OCI-LY3 (cell line): ENCODE data around the gene APOL1.

Source experiments
- H2AFZ ChIP-seq: fragments of 200-600, 300-600 bp; shearing (Covaris generic); 2 replicates; pipeline ENCODE4 v1.6.0; 2014; ENCODE audit warnings: antibody characterized with exemption, low read depth, low read length
- H3K27ac ChIP-seq: fragments of 200-600, 300-600 bp; sonication (generic); 2 replicates; pipeline ENCODE4 v1.5.1; 2014; ENCODE audit warnings: mild to moderate bottlenecking, low read length, moderate library complexity, mixed read lengths
- H3K27me3 ChIP-seq: fragments of 200-600, 300-600 bp; sonication (generic); 2 replicates; pipeline ENCODE4 v1.6.1; 2014; ENCODE audit warnings: low read depth, low read length, mixed read lengths
- H3K36me3 ChIP-seq: fragments of 200-600, 300-600 bp; sonication (generic); replicated peaks from 2 replicates; pipeline ENCODE3; 2014; ENCODE audit warnings: low read depth, low read length, mixed read lengths
- H3K4me1 ChIP-seq: fragments of 300-600, 200-600 bp; sonication (generic); 2 replicates; pipeline ENCODE4 v1.6.1; 2014; ENCODE audit warnings: low read length, mixed read lengths
- H3K4me2 ChIP-seq: fragments of 200-600, 300-600 bp; sonication (generic); 2 replicates; pipeline ENCODE4 v1.6.1; 2014; ENCODE audit warnings: low read length, mixed read lengths
- H3K4me3 ChIP-seq: fragments of 300-600, 200-600 bp; sonication (generic); 2 replicates; pipeline ENCODE4 v1.5.1; 2014; ENCODE audit warnings: antibody characterized with exemption, mild to moderate bottlenecking, low read length, moderate library complexity
- H3K79me2 ChIP-seq: fragments of 300-600, 200-600 bp; shearing (Covaris generic); 2 replicates; pipeline ENCODE4 v1.6.1; 2014; ENCODE audit warnings: mild to moderate bottlenecking, low read length, mixed read lengths
- H3K9ac ChIP-seq: fragments of 300-600, 200-600 bp; shearing (Covaris generic); 2 replicates; pipeline ENCODE4 v1.6.0; 2014; ENCODE audit warnings: mild to moderate bottlenecking, low read length, moderate library complexity
- H3K9me3 ChIP-seq: fragments of 200-600, 300-600 bp; shearing (Covaris generic); 2 replicates; pipeline ENCODE4 v1.6.1; 2014; ENCODE audit warnings: low read length, mixed read lengths; ENCODE audit not compliant: insufficient read depth
- H4K20me1 ChIP-seq: fragments of 200-600, 300-600 bp; sonication (generic); 2 replicates; pipeline ENCODE4 v1.6.1; 2016; ENCODE audit warnings: low read length, mixed read lengths; ENCODE audit not compliant: insufficient read depth
- EZH2phosphoT487 ChIP-seq: fragments of 200-600 bp; shearing (Covaris generic); IDR thresholded peaks from 2 replicates; pipeline ENCODE4 v1.6.1; 2018; ENCODE audit warnings: antibody characterized with exemption, mixed run types, low read depth
- TF ChIP-seq, protein P1 (sequence below): fragments of 200-600, 300-600 bp; sonication (generic); IDR thresholded peaks from 2 replicates; pipeline ENCODE4 v1.5.1; 2014; ENCODE audit warnings: antibody characterized with exemption, low read length, low read depth

The APOL1 gene

DNA sequence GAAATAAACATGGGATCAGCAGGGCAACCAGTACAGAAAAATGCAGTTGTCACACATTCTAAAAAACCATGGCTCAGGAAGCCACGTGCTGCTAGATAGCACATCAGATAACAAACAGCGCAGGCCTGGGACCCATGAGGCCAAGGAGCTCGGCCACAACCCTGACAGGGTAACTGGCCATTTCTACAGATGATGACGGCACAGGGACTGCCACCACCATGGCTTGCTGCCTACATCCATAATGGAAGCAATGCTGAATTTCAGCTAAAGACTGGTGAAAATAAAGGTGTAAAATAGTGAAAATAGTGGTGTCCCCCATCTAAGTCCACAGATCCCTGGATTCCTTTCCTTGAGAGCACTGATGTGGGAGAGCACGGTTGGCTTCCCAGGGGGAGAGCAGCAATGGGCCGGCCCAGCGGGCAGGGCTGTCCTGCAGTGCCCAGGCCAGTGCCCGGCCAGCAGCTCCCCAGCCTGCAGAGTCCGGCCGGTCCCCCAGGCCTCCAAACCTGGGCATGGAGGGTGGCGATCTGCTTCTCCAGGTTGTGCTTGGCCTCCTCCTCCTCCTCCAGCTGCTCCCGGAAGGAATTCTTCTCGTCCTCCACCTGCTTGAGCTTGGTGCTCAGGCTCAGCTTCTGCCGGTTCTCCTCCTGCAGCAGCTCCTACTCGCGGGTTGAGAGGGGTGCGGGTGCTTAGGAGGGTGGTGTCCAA is 40.0 kb downstream of the APOL1 start:
- Histone ChIP-seq H3K27me3 (no peaks in the 10 kb centered on the region), H2AFZ (no peak overlapping the region), H3K4me3 (no peak overlapping the region), H3K9me3 (no peaks in the 10 kb centered on the region), H3K4me2 (no peak overlapping the region), H4K20me1 (no peaks in the 10 kb centered on the region; the same call in 1 of the 2 replicates), H3K27ac (no peak overlapping the region), H3K79me2 (no peaks in the 10 kb centered on the region; the same call in 1 of the 2 replicates), H3K4me1 (no peaks in the 10 kb centered on the region), H3K36me3 (peaks cover 82% of the 10 kb centered on the region), H3K9ac (no peak overlapping the region)
- TF ChIP-seq, protein P1, sequence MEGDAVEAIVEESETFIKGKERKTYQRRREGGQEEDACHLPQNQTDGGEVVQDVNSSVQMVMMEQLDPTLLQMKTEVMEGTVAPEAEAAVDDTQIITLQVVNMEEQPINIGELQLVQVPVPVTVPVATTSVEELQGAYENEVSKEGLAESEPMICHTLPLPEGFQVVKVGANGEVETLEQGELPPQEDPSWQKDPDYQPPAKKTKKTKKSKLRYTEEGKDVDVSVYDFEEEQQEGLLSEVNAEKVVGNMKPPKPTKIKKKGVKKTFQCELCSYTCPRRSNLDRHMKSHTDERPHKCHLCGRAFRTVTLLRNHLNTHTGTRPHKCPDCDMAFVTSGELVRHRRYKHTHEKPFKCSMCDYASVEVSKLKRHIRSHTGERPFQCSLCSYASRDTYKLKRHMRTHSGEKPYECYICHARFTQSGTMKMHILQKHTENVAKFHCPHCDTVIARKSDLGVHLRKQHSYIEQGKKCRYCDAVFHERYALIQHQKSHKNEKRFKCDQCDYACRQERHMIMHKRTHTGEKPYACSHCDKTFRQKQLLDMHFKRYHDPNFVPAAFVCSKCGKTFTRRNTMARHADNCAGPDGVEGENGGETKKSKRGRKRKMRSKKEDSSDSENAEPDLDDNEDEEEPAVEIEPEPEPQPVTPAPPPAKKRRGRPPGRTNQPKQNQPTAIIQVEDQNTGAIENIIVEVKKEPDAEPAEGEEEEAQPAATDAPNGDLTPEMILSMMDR, result no peak
- no peak for TF ChIP-seq EZH2phosphoT487

DNA sequence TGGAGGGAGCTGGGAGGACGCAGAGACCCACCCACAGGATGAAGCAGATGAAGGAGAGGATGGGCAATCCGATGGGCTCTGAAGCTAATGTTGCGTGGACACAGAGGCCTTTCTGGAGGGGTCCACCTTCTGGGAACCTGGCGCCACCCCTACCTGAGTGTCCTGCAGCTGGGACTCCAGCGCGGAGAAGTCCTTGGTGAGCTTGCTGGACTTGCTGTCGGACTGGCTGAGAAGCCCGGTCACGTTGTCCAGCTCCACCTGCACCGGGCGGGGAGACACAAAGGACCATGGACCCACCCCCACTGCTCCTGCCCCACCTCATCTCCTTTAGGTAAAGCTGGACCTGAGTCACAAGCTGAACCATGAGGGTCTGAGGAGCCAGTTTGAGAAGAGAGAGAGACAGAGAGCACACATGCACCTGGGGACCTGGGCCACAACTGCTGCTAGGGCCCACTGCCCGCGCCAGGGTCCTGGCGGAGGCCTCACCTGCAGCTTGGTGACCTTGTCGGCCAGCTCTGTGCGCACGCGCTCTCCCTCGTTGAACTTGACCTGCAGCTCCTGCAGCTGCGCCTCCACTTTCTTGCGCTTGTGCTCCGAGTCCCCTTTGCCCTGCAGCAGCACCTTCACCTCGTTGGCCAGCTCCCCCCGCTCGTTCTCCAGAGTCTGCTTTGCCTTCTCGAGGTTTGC is 40.8 kb downstream of the APOL1 start:
- Histone ChIP-seq H4K20me1 (no peaks in the 10 kb centered on the region; the same call in 1 of the 2 replicates), H3K27ac (no peak overlapping the region), H3K4me2 (no peak overlapping the region), H3K36me3 (peaks cover 82% of the 10 kb centered on the region), H3K4me1 (no peaks in the 10 kb centered on the region), H3K9ac (no peak overlapping the region), H3K4me3 (no peak overlapping the region), H2AFZ (no peak overlapping the region), H3K27me3 (no peaks in the 10 kb centered on the region), H3K9me3 (no peaks in the 10 kb centered on the region), H3K79me2 (no peaks in the 10 kb centered on the region; the same call in 1 of the 2 replicates)
- TF ChIP-seq, protein P1, result no peak
- TF ChIP-seq EZH2phosphoT487, result no peak

DNA sequence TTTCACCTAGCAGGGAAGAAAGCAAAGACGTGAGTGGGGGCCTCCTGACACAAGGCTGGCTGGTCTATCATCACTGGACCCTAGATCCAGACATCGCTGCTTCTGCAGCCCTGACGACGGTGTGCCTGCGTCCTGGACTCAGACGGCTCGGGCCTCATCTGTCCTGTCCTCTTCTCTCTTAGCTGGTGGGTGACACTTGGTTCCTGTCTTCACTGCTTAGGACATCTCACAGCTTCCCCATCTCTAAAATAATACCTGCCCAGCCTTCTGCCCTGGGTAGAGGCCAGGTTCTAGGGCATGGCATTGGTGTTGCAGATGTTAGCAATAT is 41.3 kb downstream of the APOL1 start:
- H3K36me3 ChIP-seq, result peaks cover 82% of the 10 kb centered on the region
- TF ChIP-seq EZH2phosphoT487, result no peak
- TF ChIP-seq, protein P1, result no peak
- H2AFZ ChIP-seq, result no peak overlapping the region
- no peak overlapping the region for H3K4me2 ChIP-seq
- H3K79me2 ChIP-seq, result no peaks in the 10 kb centered on the region; the same call in 1 of the 2 replicates
- no peaks in the 10 kb centered on the region for H3K9me3 ChIP-seq
- H3K4me1 ChIP-seq, result no peaks in the 10 kb centered on the region
- H3K27me3 ChIP-seq, result no peaks in the 10 kb centered on the region
- H4K20me1 ChIP-seq, result no peaks in the 10 kb centered on the region; the same call in 1 of the 2 replicates
- no peak overlapping the region for H3K27ac ChIP-seq
- H3K9ac ChIP-seq, result no peak overlapping the region
- no peak overlapping the region for H3K4me3 ChIP-seq

DNA sequence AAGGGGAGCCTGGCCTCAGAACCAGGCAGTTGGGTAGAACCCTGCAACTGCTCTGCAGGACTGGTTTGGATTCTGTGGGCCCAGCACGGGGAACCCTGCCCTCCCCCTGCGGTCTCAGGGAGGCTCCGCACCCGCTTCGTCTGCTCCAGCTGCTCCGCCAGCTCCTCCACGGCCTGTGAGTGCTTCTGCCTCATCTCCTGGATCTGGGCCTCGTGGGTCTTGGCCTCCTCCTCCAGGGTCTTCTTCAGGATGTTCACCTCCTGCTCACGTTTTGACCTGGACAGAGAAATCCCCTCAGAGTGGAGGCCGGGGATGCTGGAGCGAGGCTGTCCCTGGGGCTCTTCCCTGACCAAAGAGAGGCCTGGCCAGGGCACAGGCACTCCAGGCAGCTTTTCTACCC is 41.9 kb downstream of the APOL1 start:
- H3K36me3 ChIP-seq, result peaks cover 82% of the 10 kb centered on the region
- H3K27ac ChIP-seq, result no peak overlapping the region
- no peak overlapping the region for H3K4me3 ChIP-seq
- H4K20me1 ChIP-seq, result no peaks in the 10 kb centered on the region
- no peaks in the 10 kb centered on the region for H3K9me3 ChIP-seq
- no peaks in the 10 kb centered on the region for H3K27me3 ChIP-seq
- no peak overlapping the region for H3K9ac ChIP-seq
- no peaks in the 10 kb centered on the region for H3K4me1 ChIP-seq
- no peak overlapping the region for H3K4me2 ChIP-seq
- no peak overlapping the region for H2AFZ ChIP-seq
- no peak for TF ChIP-seq EZH2phosphoT487
- TF ChIP-seq, protein P1, result no peak
- no peaks in the 10 kb centered on the region; the same call in 1 of the 2 replicates for H3K79me2 ChIP-seq
